PC-3 (cell line): ENCODE results near the gene TPST1. TPM values are rescaled to one million over a fixed set of nuclear protein-coding genes. Genes with fewer than 3 reads are reported as not detected.

Experiments used
- ATAC-seq: fragments of 200-7000 bp; cut with Tn5 transposase; 2 replicates; pipeline ENCODE4 v1.9.1; 2020; ENCODE audit warnings: mild to moderate bottlenecking, moderate library complexity
- BruUV-seq: library from RNA; stranded (reverse); fragments of 400-500 nt; replicated peaks from 2 replicates; lab custom pipeline; 2021; lab: Mats Ljungman, UMichigan
- CTCF ChIA-PET: fragments of 300-600 bp; sonication (Branson Sonifier 250); formaldehyde crosslinking; loops from one replicate; lab custom pipeline; 2022; ENCODE audit warnings: antibody characterized with exemption; lab: Charles Lee
- POLR2A ChIA-PET: fragments of 300-600 bp; sonication (Branson Sonifier 250); formaldehyde crosslinking; loops from one replicate; lab custom pipeline; 2022; ENCODE audit warnings: antibody characterized with exemption; ENCODE audit not compliant: unreplicated experiment; lab: Charles Lee
- DNase-seq: peaks from one replicate; pipeline ENCODE4 v3.0.0-alpha.2; 2015
- H2AFZ ChIP-seq: fragments of 300-600 bp; sonication (generic); 2 replicates; pipeline ENCODE4 v1.6.0; 2016; ENCODE audit warnings: antibody characterized with exemption, low read length
- H3F3A ChIP-seq: fragments of 300-600 bp; sonication (generic); one replicate; pipeline ENCODE4 v1.6.0; 2017; ENCODE audit warnings: antibody characterized with exemption, low read length, control low read depth, mild to moderate bottlenecking; ENCODE audit not compliant: unreplicated experiment
- H3K27ac ChIP-seq: fragments of 300-600 bp; sonication (generic); 2 replicates; pipeline ENCODE4 v1.5.1; 2016; ENCODE audit warnings: mild to moderate bottlenecking, low read length
- H3K27me3 ChIP-seq: fragments of 300-600 bp; sonication (generic); 2 replicates; pipeline ENCODE4 v1.6.1; 2016; ENCODE audit warnings: low read length, mixed read lengths
- H3K36me3 ChIP-seq: fragments of 300-600 bp; sonication (generic); 2 replicates; pipeline ENCODE4 v1.6.1; 2016; ENCODE audit warnings: low read depth, mixed run types, low read length, mixed read lengths
- H3K4me1 ChIP-seq: fragments of 300-600 bp; sonication (generic); 2 replicates; pipeline ENCODE4 v1.5.1; 2016; ENCODE audit warnings: low read length; ENCODE audit not compliant: insufficient read depth
- H3K4me2 ChIP-seq: fragments of 300-600 bp; sonication (generic); 2 replicates; pipeline ENCODE4 v1.6.0; 2016; ENCODE audit warnings: low read length
- H3K4me3 ChIP-seq: fragments of 300-600 bp; sonication (generic); 2 replicates; pipeline ENCODE4 v1.5.1; 2016; ENCODE audit warnings: mild to moderate bottlenecking, low read length, mixed read lengths
- H3K79me2 ChIP-seq: fragments of 300-600 bp; sonication (generic); 2 replicates; pipeline ENCODE4 v1.6.1; 2017; ENCODE audit warnings: low read length, mixed read lengths
- H3K9ac ChIP-seq: fragments of 300-600 bp; sonication (generic); 2 replicates; pipeline ENCODE4 v1.6.0; 2016; ENCODE audit warnings: mild to moderate bottlenecking, low read length
- H3K9me2 ChIP-seq: fragments of 300-600 bp; sonication (generic); replicated peaks from 2 replicates; pipeline ENCODE4 v1.6.1; 2016; ENCODE audit warnings: mixed run types, low read length, mixed read lengths
- H3K9me3 ChIP-seq: fragments of 300-600 bp; sonication (generic); 2 replicates; pipeline ENCODE4 v1.6.1; 2016; ENCODE audit warnings: low read length, mixed read lengths
- H4K20me1 ChIP-seq: fragments of 300-600 bp; sonication (generic); 2 replicates; pipeline ENCODE4 v1.6.1; 2016; ENCODE audit warnings: low read length, mixed read lengths
- CTCF ChIP-seq: fragments of 300-600 bp; sonication (generic); conservative IDR thresholded peaks from 2 replicates; pipeline ENCODE4 v1.5.1; 2017; ENCODE audit warnings: antibody characterized with exemption, low read depth, mild to moderate bottlenecking, low read length
- EZH2 ChIP-seq: fragments of 300-600 bp; sonication (generic); IDR thresholded peaks from one replicate; pipeline ENCODE4 v1.6.1; 2017; ENCODE audit warnings: antibody characterized with exemption, mild to moderate bottlenecking, low read length; ENCODE audit not compliant: unreplicated experiment
- EZH2phosphoT487 ChIP-seq: fragments of 300-600 bp; sonication (generic); IDR thresholded peaks from 2 replicates; pipeline ENCODE4 v1.6.1; 2018; ENCODE audit warnings: mild to moderate bottlenecking, antibody characterized with exemption, low read length, borderline replicate concordance
- intact Hi-C: fragments of 100-400 bp; cut with micrococcal nuclease; formaldehyde crosslinking; loops from 2 replicates; pipeline ENCODE4 v1.9.0; 2023
- total RNA-seq: library from RNA; depleted of rRNA; stranded (reverse); fragments of >200 nt; gene quantifications from 2 replicates; pipeline ENCODE4 v1.2.3, GENCODE V29; 2014

The TPST1 gene
- total RNA-seq, 1 experiment from 2014 or later: 14.4 TPM

- ChIA-PET POLR2A (interaction anchor here (0.6 kb wide), 1 partner anchor 182 kb away, joined by 3 read pairs; no protein-coding TSS in a partner anchor), CTCF (no interaction called here)
- intact Hi-C loops: no loop called here
- Histone ChIP-seq H3K36me3 (no peaks in the 10 kb centered on the region), H3K4me3 (no peak overlapping the region), H3K27me3 (no peaks in the 10 kb centered on the region), H2AFZ (no peak overlapping the region), H3K9me3 (no peaks in the 10 kb centered on the region), H3K9me2 (no peaks in the 10 kb centered on the region), H3K4me2 (no peak overlapping the region), H3F3A (no peaks in the 10 kb centered on the region), H4K20me1 (no peaks in the 10 kb centered on the region), H3K4me1 (no peaks in the 10 kb centered on the region), H3K27ac (no peak overlapping the region), H3K79me2 (no peaks in the 10 kb centered on the region), H3K9ac (no peak overlapping the region)
- no TSS peak for BruUV-seq
- TF ChIP-seq CTCF: no peak
- TF ChIP-seq EZH2: no peak
- no peak for TF ChIP-seq EZH2phosphoT487
- ATAC-seq: no peak
- no peak for DNase-seq
Observed at GRCh38 chr7:66198469-66198868, 6.7 kb upstream of the TPST1 start.

- H3K4me2 ChIP-seq: no peak overlapping the region
- no peaks in the 10 kb centered on the region for H3K79me2 ChIP-seq
- no peak overlapping the region for H2AFZ ChIP-seq
- no peaks in the 10 kb centered on the region for H3F3A ChIP-seq
- no peaks in the 10 kb centered on the region for H3K4me1 ChIP-seq
- TF ChIP-seq CTCF (no peak), EZH2 (no peak), EZH2phosphoT487 (no peak)
- no peaks in the 10 kb centered on the region for H4K20me1 ChIP-seq
- CTCF ChIA-PET: no interaction called here
- no TSS peak for BruUV-seq
- no peak overlapping the region for H3K27ac ChIP-seq
- no peak for DNase-seq
- POLR2A ChIA-PET: interaction anchor here (0.6 kb wide), 1 partner anchor 181 kb away, joined by 3 read pairs; no protein-coding TSS in a partner anchor
- H3K9me2 ChIP-seq: no peaks in the 10 kb centered on the region
- intact Hi-C loops: no loop called here
- H3K27me3 ChIP-seq: no peaks in the 10 kb centered on the region
- no peak overlapping the region for H3K9ac ChIP-seq
- H3K9me3 ChIP-seq: no peaks in the 10 kb centered on the region
- no peak overlapping the region for H3K4me3 ChIP-seq
- H3K36me3 ChIP-seq: no peaks in the 10 kb centered on the region
- no peak for ATAC-seq
Observed at GRCh38 chr7:66198956-66199355, 6.2 kb upstream of the TPST1 start.

GRCh38 chr7:66202441-66202840 is 2.7 kb upstream of the TPST1 start:
- H3K36me3 ChIP-seq: no peaks in the 10 kb centered on the region
- no peak for DNase-seq
- peaks cover 12% of the 10 kb centered on the region for H3K79me2 ChIP-seq
- no peaks in the 10 kb centered on the region for H3F3A ChIP-seq
- no peak overlapping the region for H3K4me3 ChIP-seq
- H3K4me1 ChIP-seq: peaks cover 7% of the 10 kb centered on the region
- POLR2A ChIA-PET: no interaction called here
- H3K9me3 ChIP-seq: no peaks in the 10 kb centered on the region
- no peak overlapping the region for H3K4me2 ChIP-seq
- TF ChIP-seq EZH2 (no peak), CTCF (no peak), EZH2phosphoT487 (no peak)
- intact Hi-C loops: loop anchor here (10.0 kb wide), 1 partner anchor 168 kb away; no protein-coding TSS in a partner anchor
- H2AFZ ChIP-seq: peak overlapping the region; percentile 11; the same call in 1 of the 2 replicates
- no peaks in the 10 kb centered on the region for H4K20me1 ChIP-seq
- CTCF ChIA-PET: no interaction called here
- H3K27ac ChIP-seq: no peak overlapping the region
- H3K27me3 ChIP-seq: no peaks in the 10 kb centered on the region
- H3K9me2 ChIP-seq: no peaks in the 10 kb centered on the region
- BruUV-seq: no TSS peak
- no peak overlapping the region for H3K9ac ChIP-seq
- no peak for ATAC-seq
